Pancreas (tissue), 10 donors: ENCODE data around the gene GATB. TPM values are rescaled to one million over a fixed set of nuclear protein-coding genes. Genes with fewer than 3 reads are reported as not detected.

Experiments used
- ATAC-seq, 4 donors: fragments of 200-7000 bp; cut with Tn5 transposase; one replicate each; pipeline versions ENCODE4 v1.8.0 to v1.9.1; 2020; ENCODE audit warnings: mild to moderate bottlenecking in 4 of 4, moderate library complexity in 4 of 4
- DNase-seq, 6 donors: peaks; one replicate each; pipeline ENCODE4 v3.0.0-alpha.2; 2020
- FAIRE-seq: peaks from 2 replicates; lab custom pipeline; 2012; peaks lifted over from hg19 to GRCh38; lab: Jason Lieb, UNC
- H3K27ac ChIP-seq, 4 donors: fragments of 200-600 bp; sonication (generic); 1 replicate in 3 of 4; 2 replicates in 1 of 4; pipeline versions ENCODE4 v1.5.0 to v1.8.0; 2020
- H3K27me3 ChIP-seq, 4 donors: fragments of 200-600 bp; one replicate each; pipeline ENCODE4 v1.8.0; 2021
- H3K36me3 ChIP-seq, 3 donors: fragments of 200-600 bp; sonication (generic) in 1 of 3; one replicate each; pipeline versions ENCODE4 v1.5.0 to v1.8.0; 2020 to 2021
- H3K4me1 ChIP-seq, 3 donors: fragments of 200-600 bp; one replicate each; pipeline ENCODE4 v1.8.0; 2021
- H3K4me3 ChIP-seq, 4 donors: fragments of 200-600 bp; sonication (generic) in 2 of 4; one replicate each; pipeline versions ENCODE4 v1.5.0 to v1.8.0; 2020 to 2021
- H3K9me3 ChIP-seq, 4 donors: fragments of 200-600 bp; one replicate each; pipeline ENCODE4 v1.8.0; 2021
- CTCF ChIP-seq, 4 donors: fragments of 200-600 bp; sonication (generic) in 3 of 4; IDR thresholded peaks; one replicate each; pipeline versions ENCODE4 v1.5.0 to v1.8.0; 2021; ENCODE audit warnings: antibody characterized with exemption in 4 of 4
- WGBS, 2 donors: extraction: QIAGEN DNeasy Blood & Tissue Kit; methylation state at CpG; one replicate each; pipeline ENCODE4 v1.1.7; 2013; 5-methylcytosine and 5-hydroxymethylcytosine counted together
- intact Hi-C, 3 donors: fragments of 100-400 bp; cut with DNase I; formaldehyde crosslinking; loops; one replicate each; pipeline versions ENCODE4 v1.11.1 to v1.14.2; 2022
- polyA plus RNA-seq, 2 donors: library from polyadenylated mRNA; stranded (reverse); fragments of 200-250 nt; gene quantifications; one replicate each; pipeline ENCODE4 v1.2.3, GENCODE V29; 2013
- total RNA-seq, 6 donors: library from RNA; stranded (reverse); fragmentation: NEBNext Ultra II Directional in 4 of 6; extraction: Animal tissue kit (Norgen Biotek cat#: 25700) in 4 of 6; gene quantifications; one replicate each; pipeline versions ENCODE4 v1.2.1 to v1.2.4, GENCODE V29; 2021 to 2023
- donor health status: healthy with polysubstance abuse.
- donor health status: DM: no; HTN: no; CAD: no; lungs with moderate emphysema.
- donor health status: DM: no; HTN: no; CAD: no.
- donor health status: control.
- donor health status: control.
- donor health status: Bipolar disorder and iron deficiency.
- donor health status: DM: yes; HTN: yes; CAD: no.
- donor health status: DM: no; HTN: no; CAD: no.
- donor health status: DM: no; HTN: no; CAD: no.
- donor health status: DM: yes; HTN: yes; CAD: no.

GATB gene
- total and polyA plus RNA-seq, 8 donors: 1.8 to 10.0 (median 6.5) TPM

DNA sequence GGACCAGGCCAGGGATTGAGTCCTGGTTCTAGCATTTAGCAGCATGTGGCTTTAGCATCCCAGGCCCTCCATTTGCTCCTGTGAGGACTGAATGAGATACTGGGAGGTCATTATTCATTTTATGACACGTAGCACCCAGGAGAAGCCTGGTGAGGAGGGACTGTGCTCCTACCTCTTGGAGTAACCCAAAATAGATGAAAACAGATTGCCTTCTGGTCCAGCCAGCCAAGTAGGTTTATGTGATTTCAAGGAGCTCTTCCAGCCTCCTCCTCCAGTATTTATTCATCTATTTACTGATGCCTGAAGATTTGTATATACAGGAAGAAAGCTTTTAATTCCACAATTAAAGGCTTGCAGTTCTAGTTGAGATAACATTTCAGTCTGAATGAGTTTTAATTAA, 109.3 kb downstream of the GATB start:
- DNase-seq (no peak), ATAC-seq (no peak), FAIRE-seq (no peak)
- H3K27ac ChIP-seq: no peak overlapping the region
- peaks cover 0 to 22% (median under 1%) of the 10 kb centered on the region in 3 donors for H3K36me3 ChIP-seq
- intact Hi-C loops: no loop called here
- H3K4me3 ChIP-seq: no peak overlapping the region
- no peaks in the 10 kb centered on the region for H3K9me3 ChIP-seq
- no peak for TF ChIP-seq CTCF (IDR thresholded peaks at IDR 0.05)
- WGBS, 2 donors: 89 to 92% methylated on average over 1 of the region's 1 CpG
- no peaks in the 10 kb centered on the region for H3K27me3 ChIP-seq
- H3K4me1 ChIP-seq: no peaks in the 10 kb centered on the region

DNA sequence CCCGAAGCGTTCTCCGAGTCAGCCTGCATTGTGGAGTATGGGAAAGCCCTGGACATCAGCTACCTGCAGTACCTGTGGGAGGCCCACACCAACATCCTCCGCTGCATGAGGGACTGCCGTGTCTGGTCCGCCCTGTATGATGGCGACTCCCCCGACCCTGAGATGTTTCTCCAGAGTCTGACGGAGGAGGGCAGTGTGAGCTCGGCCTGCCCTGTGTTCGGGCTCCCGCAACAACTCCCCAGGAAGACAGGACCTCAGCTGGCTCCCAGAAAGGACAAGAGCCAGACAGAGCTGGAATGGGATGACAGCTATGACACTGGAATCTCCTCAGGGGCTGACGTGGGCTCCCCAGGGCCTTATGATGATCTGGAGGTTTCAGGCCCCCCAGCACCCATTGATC, 111.3 kb downstream of the GATB start:
- DNase-seq: no peak
- 89 to 93% methylated on average over 13 of the region's 13 CpGs for WGBS, 2 donors
- ATAC-seq: no peak

DNA sequence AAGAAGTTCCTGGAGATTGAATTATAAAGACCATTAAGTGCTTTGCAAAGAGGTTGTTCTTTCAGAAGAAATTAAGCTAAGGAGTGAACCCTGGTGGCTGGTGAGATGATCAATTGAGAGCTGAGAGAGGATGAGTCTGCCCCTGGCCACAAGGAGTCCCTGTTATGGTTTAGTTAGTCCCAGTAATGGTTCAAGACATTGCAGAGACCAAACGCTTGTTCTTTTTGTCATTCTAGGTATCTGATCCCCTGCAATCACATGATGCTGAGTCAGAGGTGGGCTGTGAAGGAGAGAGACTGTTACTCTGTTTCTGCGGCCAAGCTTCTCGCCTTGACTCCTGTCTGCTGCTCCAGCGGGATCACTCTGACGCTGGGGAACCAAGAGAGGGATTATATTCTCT, 114.5 kb downstream of the GATB start:
- Histone ChIP-seq H3K36me3 (peaks cover 0 to 18% (median 0%) of the 10 kb centered on the region in 3 donors), H3K27ac (no peak overlapping the region), H3K9me3 (no peaks in the 10 kb centered on the region), H3K4me1 (no peaks in the 10 kb centered on the region), H3K4me3 (no peak overlapping the region), H3K27me3 (no peaks in the 10 kb centered on the region)
- 88% methylated on average over 5 of the region's 5 CpGs for WGBS, 2 donors
- intact Hi-C loops: no loop called here
- DNase-seq (no peak), FAIRE-seq (no peak), ATAC-seq (no peak)
- TF ChIP-seq CTCF (IDR thresholded peaks at IDR 0.05): no peak

More for the DNA sequence above, 111.3 kb downstream of the GATB start:
- Histone ChIP-seq H3K36me3 (peaks cover 0 to 18% (median 0%) of the 10 kb centered on the region in 3 donors), H3K4me3 (no peak overlapping the region), H3K9me3 (no peaks in the 10 kb centered on the region), H3K27me3 (no peaks in the 10 kb centered on the region), H3K4me1 (no peaks in the 10 kb centered on the region), H3K27ac (no peak overlapping the region)
- intact Hi-C loops: no loop called here
- no peak for FAIRE-seq
- TF ChIP-seq CTCF (IDR thresholded peaks at IDR 0.05): no peak

- DNase-seq (no peak), ATAC-seq (peak in 2 of 4 donors; percentile 26 to 65), FAIRE-seq (no peak)
- no peak overlapping the region for H3K27ac ChIP-seq
- no peaks in the 10 kb centered on the region for H3K4me1 ChIP-seq
- H3K4me3 ChIP-seq: no peak overlapping the region
- intact Hi-C loops: no loop called here
- H3K36me3 ChIP-seq: peaks cover 0 to 10% (median 0%) of the 10 kb centered on the region in 3 donors
- WGBS, 2 donors: 44 to 46% methylated on average over 3 of the region's 3 CpGs
- no peak for TF ChIP-seq CTCF (IDR thresholded peaks at IDR 0.05)
- no peaks in the 10 kb centered on the region for H3K27me3 ChIP-seq
- no peaks in the 10 kb centered on the region for H3K9me3 ChIP-seq
Observed at GRCh38 chr4:151644622-151645021, 116.2 kb downstream of the GATB start.

DNA sequence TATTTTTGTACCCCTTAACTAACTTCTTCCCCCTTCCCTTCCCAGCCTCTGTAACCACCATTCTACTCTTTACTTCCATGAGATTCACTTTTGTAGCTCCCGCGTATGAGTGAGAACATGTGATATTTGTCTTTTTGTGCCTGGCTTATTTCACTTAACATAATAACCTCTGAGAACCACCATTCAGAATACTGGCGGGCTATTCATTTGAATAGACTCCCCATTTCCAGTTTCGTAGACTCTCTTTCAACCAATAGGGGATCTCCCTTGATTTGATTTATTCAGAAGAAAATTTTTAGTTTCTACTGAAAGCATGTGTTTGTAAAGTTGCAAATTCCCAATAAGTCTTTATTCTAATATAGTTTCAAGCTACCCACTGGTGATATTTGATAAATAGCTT, 117.2 kb downstream of the GATB start:
- no peak overlapping the region for H3K27ac ChIP-seq
- intact Hi-C loops: no loop called here
- ATAC-seq: no peak
- DNase-seq: no peak
- no peaks in the 10 kb centered on the region for H3K27me3 ChIP-seq
- no peaks in the 10 kb centered on the region for H3K9me3 ChIP-seq
- no peak for FAIRE-seq
- TF ChIP-seq CTCF (IDR thresholded peaks at IDR 0.05): no peak
- peaks cover 0 to 10% (median 0%) of the 10 kb centered on the region in 3 donors for H3K36me3 ChIP-seq
- H3K4me1 ChIP-seq: no peaks in the 10 kb centered on the region
- 91 to 97% methylated on average over 4 of the region's 4 CpGs for WGBS, 2 donors
- H3K4me3 ChIP-seq: no peak overlapping the region
